Caco-2 (cell line): ENCODE measurements around the gene COLEC11. TPM values are rescaled to one million over a fixed set of nuclear protein-coding genes. Genes with fewer than 3 reads are reported as not detected.

ENCODE experiments used
- BruUV-seq: library from RNA; stranded (reverse); fragments of 400-500 nt; replicated peaks from 2 replicates; lab custom pipeline; 2021; lab: Mats Ljungman, UMichigan
- CTCF ChIA-PET: fragments of 300-600 bp; sonication (Branson Sonifier 250); formaldehyde crosslinking; loops from one replicate; lab custom pipeline; 2022; ENCODE audit warnings: antibody characterized with exemption; lab: Charles Lee
- POLR2A ChIA-PET: fragments of 300-600 bp; sonication (Branson Sonifier 250); formaldehyde crosslinking; loops from one replicate; lab custom pipeline; 2022; ENCODE audit warnings: antibody characterized with exemption; lab: Charles Lee
- DNase-seq, 2 experiments: peaks; one replicate each; pipeline versions ENCODE4 v3.0.0 to v3.0.0-alpha.2; 2020 to 2022
- H3K27me3 ChIP-seq: replicated peaks from 2 replicates; pipeline ENCODE4 v1.6.0; 2011; ENCODE audit warnings: low read length; ENCODE audit not compliant: control insufficient read depth, insufficient read depth
- H3K36me3 ChIP-seq: 2 replicates; pipeline ENCODE4 v1.5.1; 2011; ENCODE audit warnings: low read length; ENCODE audit not compliant: control insufficient read depth, insufficient read depth
- H3K4me1 ChIP-seq: fragments of 250-450 bp; sonication (Bioruptor Pico); 2 replicates; pipeline ENCODE4 v1.5.1; 2020; ENCODE audit warnings: mild to moderate bottlenecking
- H3K4me3 ChIP-seq: 2 replicates; pipeline ENCODE4 v1.5.1; 2011; ENCODE audit warnings: low read depth, mild to moderate bottlenecking, control low read depth, low read length
- H3K9me3 ChIP-seq: fragments of 250-450 bp; sonication (Bioruptor Pico); 2 replicates; pipeline ENCODE4 v1.5.1; 2020; ENCODE audit warnings: mild to moderate bottlenecking, moderate library complexity
- H3K27ac Mint-ChIP-seq: one replicate; pipeline ENCODE4 v1.8.0; 2022; ENCODE audit warnings: mixed read lengths; ENCODE audit not compliant: unreplicated experiment
- H3K27me3 Mint-ChIP-seq: one replicate; pipeline ENCODE4 v1.8.0; 2022; ENCODE audit warnings: mixed read lengths; ENCODE audit not compliant: insufficient read depth, unreplicated experiment
- H3K36me3 Mint-ChIP-seq: one replicate; pipeline ENCODE4 v1.8.0; 2022; ENCODE audit warnings: mild to moderate bottlenecking, mixed read lengths; ENCODE audit not compliant: insufficient read depth, unreplicated experiment
- H3K4me1 Mint-ChIP-seq: one replicate; pipeline ENCODE4 v1.8.0; 2022; ENCODE audit warnings: low read depth, mixed read lengths; ENCODE audit not compliant: unreplicated experiment
- H3K4me3 Mint-ChIP-seq: one replicate; pipeline ENCODE4 v1.8.0; 2022; ENCODE audit warnings: mild to moderate bottlenecking, moderate library complexity, mixed read lengths; ENCODE audit not compliant: unreplicated experiment
- H3K9me3 Mint-ChIP-seq: one replicate; pipeline ENCODE4 v1.8.0; 2022; ENCODE audit warnings: mixed read lengths; ENCODE audit not compliant: unreplicated experiment
- intact Hi-C: fragments of 100-400 bp; cut with micrococcal nuclease; formaldehyde crosslinking; loops from one replicate; pipeline ENCODE4 v1.10.0; 2022; ENCODE audit not compliant: unreplicated experiment
- total RNA-seq: library from RNA; stranded (reverse); gene quantifications from 2 replicates; pipeline ENCODE4 v1.2.3, GENCODE V29; 2022
- TF ChIP-seq, protein P1 (sequence below), 2 experiments: fragments of 200-600 bp in 1 of 2; IDR thresholded peaks; 1 replicate in 1 of 2; 2 replicates in 1 of 2; pipeline versions ENCODE4 v1.5.1 to v1.8.0; 2011 to 2022; ENCODE audit warnings: antibody characterized with exemption in 1 of 2, control low read depth in 1 of 2, inconsistent platforms in 1 of 2, low read depth in 1 of 2, low read length in 1 of 2, mild to moderate bottlenecking in 1 of 2, moderate library complexity in 1 of 2; ENCODE audit not compliant: insufficient read depth in 1 of 2, severe bottlenecking in 1 of 2, unreplicated experiment in 1 of 2

Gene COLEC11
- total RNA-seq, 1 experiment from 2014 or later: not detected

GRCh38 chr2:3601561-3602271 lies 6.8 kb downstream of the COLEC11 start:
- peaks cover 4% of the 10 kb centered on the region for H3K36me3 Mint-ChIP-seq
- no peak overlapping the region for H3K4me3 ChIP-seq
- no peaks in the 10 kb centered on the region for H3K9me3 Mint-ChIP-seq
- no TSS peak for BruUV-seq
- intact Hi-C loops: no loop called here
- H3K9me3 ChIP-seq: no peaks in the 10 kb centered on the region
- no peaks in the 10 kb centered on the region for H3K4me1 ChIP-seq
- no peaks in the 10 kb centered on the region for H3K27me3 Mint-ChIP-seq
- TF ChIP-seq, protein P1, sequence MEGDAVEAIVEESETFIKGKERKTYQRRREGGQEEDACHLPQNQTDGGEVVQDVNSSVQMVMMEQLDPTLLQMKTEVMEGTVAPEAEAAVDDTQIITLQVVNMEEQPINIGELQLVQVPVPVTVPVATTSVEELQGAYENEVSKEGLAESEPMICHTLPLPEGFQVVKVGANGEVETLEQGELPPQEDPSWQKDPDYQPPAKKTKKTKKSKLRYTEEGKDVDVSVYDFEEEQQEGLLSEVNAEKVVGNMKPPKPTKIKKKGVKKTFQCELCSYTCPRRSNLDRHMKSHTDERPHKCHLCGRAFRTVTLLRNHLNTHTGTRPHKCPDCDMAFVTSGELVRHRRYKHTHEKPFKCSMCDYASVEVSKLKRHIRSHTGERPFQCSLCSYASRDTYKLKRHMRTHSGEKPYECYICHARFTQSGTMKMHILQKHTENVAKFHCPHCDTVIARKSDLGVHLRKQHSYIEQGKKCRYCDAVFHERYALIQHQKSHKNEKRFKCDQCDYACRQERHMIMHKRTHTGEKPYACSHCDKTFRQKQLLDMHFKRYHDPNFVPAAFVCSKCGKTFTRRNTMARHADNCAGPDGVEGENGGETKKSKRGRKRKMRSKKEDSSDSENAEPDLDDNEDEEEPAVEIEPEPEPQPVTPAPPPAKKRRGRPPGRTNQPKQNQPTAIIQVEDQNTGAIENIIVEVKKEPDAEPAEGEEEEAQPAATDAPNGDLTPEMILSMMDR (IDR thresholded peaks at IDR 0.05; ENCODE audit: insufficient read depth in 1 of 2, low read depth in 1 of 2, low read length in 1 of 2, severe bottlenecking in 1 of 2, unreplicated experiment in 1 of 2): no peak
- ChIA-PET POLR2A (no interaction called here), CTCF (no interaction called here)
- no peaks in the 10 kb centered on the region for H3K36me3 ChIP-seq
- no peak overlapping the region for H3K4me3 Mint-ChIP-seq
- DNase-seq: no peak
- H3K27me3 ChIP-seq: no peaks in the 10 kb centered on the region
- H3K4me1 Mint-ChIP-seq: peaks cover 6% of the 10 kb centered on the region
- H3K27ac Mint-ChIP-seq: no peak overlapping the region

GRCh38 chr2:3602553-3603339 lies 7.8 kb downstream of the COLEC11 start:
- intact Hi-C loops: no loop called here
- ChIA-PET POLR2A (no interaction called here), CTCF (no interaction called here)
- no peaks in the 10 kb centered on the region for H3K36me3 Mint-ChIP-seq
- peaks cover 6% of the 10 kb centered on the region for H3K4me1 Mint-ChIP-seq
- DNase-seq: no peak
- no peaks in the 10 kb centered on the region for H3K27me3 Mint-ChIP-seq
- H3K9me3 Mint-ChIP-seq: no peaks in the 10 kb centered on the region
- TF ChIP-seq, protein P1 (IDR thresholded peaks at IDR 0.05; ENCODE audit: insufficient read depth in 1 of 2, low read depth in 1 of 2, low read length in 1 of 2, severe bottlenecking in 1 of 2, unreplicated experiment in 1 of 2): no peak
- no peaks in the 10 kb centered on the region for H3K36me3 ChIP-seq
- no peak overlapping the region for H3K4me3 Mint-ChIP-seq
- no TSS peak for BruUV-seq
- H3K4me1 ChIP-seq: no peaks in the 10 kb centered on the region
- H3K9me3 ChIP-seq: no peaks in the 10 kb centered on the region
- H3K27ac Mint-ChIP-seq: no peak overlapping the region
- H3K27me3 ChIP-seq: no peaks in the 10 kb centered on the region
- H3K4me3 ChIP-seq: no peak overlapping the region

DNA sequence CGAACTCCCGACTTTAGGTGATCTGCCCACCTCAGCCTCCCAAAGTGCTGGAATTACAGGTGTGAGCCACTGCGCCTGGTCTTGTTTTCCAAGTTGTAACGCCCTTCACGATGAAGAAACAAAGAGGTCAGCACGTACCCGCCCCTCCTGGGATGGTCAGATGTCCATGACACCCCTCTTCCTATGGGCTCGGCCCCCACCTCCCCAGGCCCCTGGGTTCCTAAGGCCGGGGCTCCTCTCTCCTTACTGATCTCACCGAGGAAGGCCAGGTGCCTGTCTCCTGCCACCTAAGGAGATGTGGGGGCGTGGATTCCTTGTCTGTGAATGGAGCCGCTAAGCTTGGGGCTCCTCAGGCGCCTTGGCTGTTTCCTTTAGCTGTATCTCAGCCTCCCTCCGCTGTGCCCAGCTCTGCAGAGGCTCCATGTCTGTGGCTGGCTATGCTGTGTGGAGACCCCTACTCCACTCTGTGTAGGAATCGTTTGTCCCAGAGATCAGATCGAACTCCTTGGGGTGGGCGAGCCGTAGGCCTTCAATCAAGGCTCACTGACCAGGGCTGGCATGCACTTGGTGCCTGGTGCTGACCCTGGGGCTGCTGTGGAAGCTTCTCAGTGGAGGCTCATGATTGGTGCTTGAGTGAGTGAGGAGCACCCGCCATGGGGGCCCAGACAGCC lies 8.8 kb downstream of the COLEC11 start:
- Mint-ChIP-seq H3K4me1 (peaks cover 6% of the 10 kb centered on the region), H3K27ac (no peak overlapping the region), H3K36me3 (no peaks in the 10 kb centered on the region), H3K4me3 (no peak overlapping the region), H3K27me3 (no peaks in the 10 kb centered on the region), H3K9me3 (no peaks in the 10 kb centered on the region)
- no peak for DNase-seq
- intact Hi-C loops: no loop called here
- TF ChIP-seq, protein P1 (IDR thresholded peaks at IDR 0.05; ENCODE audit: insufficient read depth in 1 of 2, low read depth in 1 of 2, low read length in 1 of 2, severe bottlenecking in 1 of 2, unreplicated experiment in 1 of 2): no peak
- ChIA-PET POLR2A (no interaction called here), CTCF (no interaction called here)
- Histone ChIP-seq H3K4me1 (no peaks in the 10 kb centered on the region), H3K4me3 (no peak overlapping the region), H3K27me3 (no peaks in the 10 kb centered on the region), H3K36me3 (no peaks in the 10 kb centered on the region), H3K9me3 (no peaks in the 10 kb centered on the region)
- BruUV-seq: no TSS peak
